Body of pancreas (tissue), 4 donors: ENCODE measurements around the gene MVP.

Experiments
- POLR2A ChIP-seq, 3 donors: fragments of 450-650 bp; IDR thresholded peaks; one replicate each; pipeline ENCODE4 v1.6.1; 2016; ENCODE audit warnings: antibody characterized with exemption in 3 of 3, mild to moderate bottlenecking in 2 of 3
- TF ChIP-seq, protein P1 (sequence below), 7 experiments: fragments of 450-650 bp in 4 of 7; fragments of 200-600 bp in 3 of 7; sonication (generic) in 3 of 7; IDR thresholded peaks; one replicate each; pipeline ENCODE4 v1.5.1; 2016 to 2019; ENCODE audit warnings: antibody characterized with exemption in 7 of 7

DNA sequence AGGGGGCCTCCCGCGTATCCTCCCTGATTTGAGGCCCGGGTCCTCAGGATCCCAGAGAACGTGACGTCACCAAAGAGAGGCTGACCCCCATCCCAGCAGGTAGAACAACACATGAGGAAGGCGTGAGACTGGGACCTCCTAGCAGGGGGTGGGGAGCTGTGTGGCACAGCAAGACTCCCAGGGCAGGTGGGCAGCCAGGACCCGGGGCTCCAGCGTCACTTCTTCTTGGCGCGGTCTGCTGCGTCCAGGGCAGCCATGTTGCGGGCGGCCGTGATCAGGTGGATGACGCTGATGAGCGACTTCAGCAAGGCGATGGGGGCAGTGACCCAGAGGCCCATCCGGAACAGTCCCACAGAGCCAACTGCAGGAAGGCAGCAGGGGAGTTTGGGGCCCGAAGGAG is 38.7 kb downstream of the MVP start:
- TF ChIP-seq, protein P1, sequence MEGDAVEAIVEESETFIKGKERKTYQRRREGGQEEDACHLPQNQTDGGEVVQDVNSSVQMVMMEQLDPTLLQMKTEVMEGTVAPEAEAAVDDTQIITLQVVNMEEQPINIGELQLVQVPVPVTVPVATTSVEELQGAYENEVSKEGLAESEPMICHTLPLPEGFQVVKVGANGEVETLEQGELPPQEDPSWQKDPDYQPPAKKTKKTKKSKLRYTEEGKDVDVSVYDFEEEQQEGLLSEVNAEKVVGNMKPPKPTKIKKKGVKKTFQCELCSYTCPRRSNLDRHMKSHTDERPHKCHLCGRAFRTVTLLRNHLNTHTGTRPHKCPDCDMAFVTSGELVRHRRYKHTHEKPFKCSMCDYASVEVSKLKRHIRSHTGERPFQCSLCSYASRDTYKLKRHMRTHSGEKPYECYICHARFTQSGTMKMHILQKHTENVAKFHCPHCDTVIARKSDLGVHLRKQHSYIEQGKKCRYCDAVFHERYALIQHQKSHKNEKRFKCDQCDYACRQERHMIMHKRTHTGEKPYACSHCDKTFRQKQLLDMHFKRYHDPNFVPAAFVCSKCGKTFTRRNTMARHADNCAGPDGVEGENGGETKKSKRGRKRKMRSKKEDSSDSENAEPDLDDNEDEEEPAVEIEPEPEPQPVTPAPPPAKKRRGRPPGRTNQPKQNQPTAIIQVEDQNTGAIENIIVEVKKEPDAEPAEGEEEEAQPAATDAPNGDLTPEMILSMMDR (IDR thresholded peaks at IDR 0.05) = no peak
- TF ChIP-seq POLR2A (IDR thresholded peaks at IDR 0.05) = no peak
